GM18517 (cell line): Measurements from ENCODE around the gene COG4.

Experiments
- ATAC-seq: cut with Tn5 transposase; IDR thresholded peaks from one replicate; pipeline ENCODE4 v1.9.1; 2021; ENCODE audit warnings: mild to moderate bottlenecking, moderate library complexity; ENCODE audit not compliant: unreplicated experiment

The COG4 gene

DNA sequence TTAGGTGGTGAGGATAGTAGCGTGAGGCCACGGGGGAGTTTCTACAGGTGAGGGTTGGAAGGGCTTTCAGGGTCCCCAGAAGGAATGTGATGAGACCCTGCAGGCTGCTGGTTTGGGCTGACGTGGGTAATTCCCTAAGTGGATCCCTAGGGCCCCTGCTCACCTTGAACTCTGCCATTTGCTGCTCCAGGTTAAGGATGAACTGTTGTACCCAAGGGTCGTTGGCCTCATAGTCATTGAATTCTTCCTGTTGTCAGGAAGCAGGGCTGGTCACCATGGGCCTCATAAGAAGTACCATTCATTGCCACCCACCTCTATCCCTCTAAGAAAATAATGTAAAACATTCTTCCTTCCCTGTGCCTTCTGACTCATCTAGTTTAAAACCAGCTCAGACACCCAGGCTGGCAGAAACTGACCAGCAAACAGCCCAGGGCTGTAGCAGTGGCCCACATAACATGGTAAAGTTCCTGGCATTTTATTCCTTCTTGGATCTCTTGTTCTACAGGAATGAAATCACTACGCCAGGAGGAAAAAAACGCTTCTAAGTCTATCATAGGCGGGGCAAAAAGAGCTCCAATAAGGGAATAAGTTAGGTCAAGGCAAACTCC lies 41.3 kb downstream of the COG4 start:
- ATAC-seq = no peak

GRCh38 chr16:70480127-70481105 lies 42.9 kb downstream of the COG4 start:
- no peak for ATAC-seq

GRCh38 chr16:70478912-70479341 lies 44.4 kb downstream of the COG4 start:
- no peak for ATAC-seq

DNA sequence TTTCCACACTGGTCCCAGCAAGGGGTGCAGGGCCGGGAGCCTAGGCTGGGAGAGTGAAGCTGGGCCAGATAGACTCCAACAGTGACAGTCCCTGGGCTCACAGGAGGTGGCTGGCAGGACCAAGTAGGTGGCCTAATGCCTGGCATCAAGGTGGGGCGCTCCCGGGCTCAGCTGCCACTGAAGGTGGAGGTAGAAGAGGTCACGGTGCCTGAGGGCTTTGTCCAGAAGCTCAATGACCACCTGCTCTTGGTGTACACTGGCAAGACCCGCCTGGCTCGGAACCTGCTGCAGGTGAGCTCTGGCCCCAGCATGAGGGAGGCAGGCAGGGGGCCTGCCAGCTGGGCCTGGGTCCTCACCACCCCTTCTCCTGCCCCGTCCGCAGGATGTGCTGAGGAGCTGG lies 45.2 kb downstream of the COG4 start:
- ATAC-seq = no peak

- ATAC-seq = peak; percentile 91
Observed at GRCh38 chr16:70476272-70477020, 46.9 kb downstream of the COG4 start.

DNA sequence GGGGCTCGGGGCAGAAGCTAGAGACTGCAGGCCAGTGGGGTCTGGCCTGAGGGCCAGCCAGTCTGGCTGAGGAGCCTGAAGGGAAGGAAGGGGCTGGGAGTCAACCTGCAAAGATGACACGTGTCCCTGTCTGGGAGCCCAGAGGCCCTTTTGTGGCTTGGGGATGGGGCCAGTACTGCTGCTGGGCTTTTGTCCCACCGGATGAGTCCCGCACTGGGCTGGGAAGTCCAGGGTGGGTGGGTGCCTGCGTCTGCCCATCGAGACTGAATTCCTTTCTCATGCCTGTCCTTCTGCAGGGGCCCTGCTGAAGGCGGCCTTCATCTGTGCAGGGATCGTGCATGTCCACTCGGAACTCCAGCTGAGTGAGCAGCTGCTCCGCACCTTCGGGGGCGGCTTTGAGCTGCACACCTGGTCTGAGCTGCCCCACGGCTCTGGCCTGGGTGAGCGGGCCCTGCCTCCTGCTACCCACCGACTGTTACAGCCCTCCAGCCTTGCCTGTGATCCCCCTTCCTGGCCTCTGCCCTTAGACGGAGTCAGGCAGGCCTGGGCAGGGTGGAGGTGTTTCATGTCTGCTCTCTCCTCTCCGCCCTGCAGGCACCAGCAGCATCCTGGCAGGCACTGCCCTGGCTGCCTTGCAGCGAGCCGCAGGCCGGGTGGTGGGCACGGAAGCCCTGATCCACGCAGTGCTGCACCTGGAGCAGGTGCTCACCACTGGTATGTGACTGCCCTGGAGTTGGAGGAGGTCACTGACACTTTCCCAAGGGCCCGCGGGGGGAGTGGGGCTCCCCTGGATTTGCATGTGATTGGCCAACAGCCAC lies 48.1 kb downstream of the COG4 start:
- ATAC-seq = no peak

DNA sequence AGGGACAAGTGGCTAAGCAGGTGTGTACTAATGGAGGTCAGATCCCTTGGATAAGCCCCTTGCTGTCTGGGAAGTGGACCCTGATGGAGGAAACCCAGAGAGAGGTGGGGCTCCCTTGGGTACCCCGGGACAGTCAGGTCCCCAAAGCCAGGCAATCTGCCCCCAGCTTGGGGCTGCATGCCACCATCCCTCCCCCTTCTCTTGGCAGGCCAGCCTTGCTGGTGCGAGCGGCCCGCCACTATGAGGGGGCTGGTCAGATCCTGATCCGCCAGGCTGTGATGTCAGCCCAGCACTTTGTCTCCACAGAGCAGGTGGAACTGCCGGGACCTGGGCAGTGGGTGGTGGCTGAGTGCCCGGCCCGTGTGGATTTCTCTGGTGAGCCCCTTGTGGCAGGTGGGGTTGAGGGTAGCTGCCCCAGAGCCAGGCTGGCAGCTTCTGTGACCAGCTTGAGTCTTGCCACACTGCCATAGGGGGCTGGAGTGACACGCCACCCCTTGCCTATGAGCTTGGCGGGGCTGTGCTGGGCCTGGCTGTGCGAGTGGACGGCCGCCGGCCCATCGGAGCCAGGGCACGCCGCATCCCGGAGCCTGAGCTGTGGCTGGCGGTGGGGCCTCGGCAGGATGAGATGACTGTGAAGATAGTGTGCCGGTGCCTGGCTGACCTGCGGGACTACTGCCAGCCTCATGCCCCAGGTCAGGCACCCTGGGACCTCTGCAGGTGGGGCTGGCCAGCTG lies 48.9 kb downstream of the COG4 start:
- ATAC-seq = no peak

- no peak for ATAC-seq
Observed at GRCh38 chr16:70473446-70474319, 49.7 kb downstream of the COG4 start.

GRCh38 chr16:70472786-70473433 lies 50.4 kb downstream of the COG4 start:
- no peak for ATAC-seq

- ATAC-seq = no peak
Observed at GRCh38 chr16:70470927-70471341, 52.4 kb downstream of the COG4 start.

DNA sequence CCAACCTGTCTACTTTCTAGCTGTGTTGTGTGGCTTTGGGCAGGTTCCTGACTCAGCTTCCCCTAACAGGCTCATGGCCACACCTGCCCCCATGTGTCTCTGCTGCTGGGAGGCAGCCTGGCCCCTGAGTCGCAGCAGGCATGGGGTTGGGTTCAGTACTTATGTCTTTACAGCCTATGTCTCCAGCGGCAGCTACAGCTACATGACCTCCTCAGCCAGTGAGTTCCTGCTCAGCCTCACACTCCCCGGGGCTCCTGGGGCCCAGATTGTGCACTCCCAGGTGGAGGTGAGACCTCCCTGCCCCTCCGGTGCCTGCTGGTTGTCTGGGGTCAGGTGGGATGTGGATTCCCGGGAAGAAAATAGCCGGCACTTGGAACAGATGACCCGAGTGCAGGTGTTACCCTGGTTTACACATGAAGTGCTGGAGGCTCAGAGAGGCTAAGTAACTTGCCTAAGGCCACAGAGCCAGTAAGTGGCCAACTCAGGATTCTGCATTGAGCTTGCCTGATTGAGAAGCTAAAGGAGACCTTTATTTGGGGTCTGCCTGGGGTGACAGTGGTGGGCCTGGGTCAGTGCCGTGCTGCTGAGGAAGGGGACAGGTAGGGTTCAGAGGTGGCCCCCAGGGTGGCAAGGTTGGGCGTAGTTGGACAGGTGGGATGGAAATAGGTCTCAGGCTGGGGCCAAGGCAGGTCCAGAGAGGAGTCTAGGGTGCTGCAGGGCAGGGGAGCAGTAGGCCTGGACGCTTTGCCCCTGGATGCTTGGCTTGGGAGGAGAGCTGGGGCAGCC lies 53.0 kb downstream of the COG4 start:
- no peak for ATAC-seq

- no peak for ATAC-seq
Observed at GRCh38 chr16:70468776-70469525, 54.4 kb downstream of the COG4 start.

DNA sequence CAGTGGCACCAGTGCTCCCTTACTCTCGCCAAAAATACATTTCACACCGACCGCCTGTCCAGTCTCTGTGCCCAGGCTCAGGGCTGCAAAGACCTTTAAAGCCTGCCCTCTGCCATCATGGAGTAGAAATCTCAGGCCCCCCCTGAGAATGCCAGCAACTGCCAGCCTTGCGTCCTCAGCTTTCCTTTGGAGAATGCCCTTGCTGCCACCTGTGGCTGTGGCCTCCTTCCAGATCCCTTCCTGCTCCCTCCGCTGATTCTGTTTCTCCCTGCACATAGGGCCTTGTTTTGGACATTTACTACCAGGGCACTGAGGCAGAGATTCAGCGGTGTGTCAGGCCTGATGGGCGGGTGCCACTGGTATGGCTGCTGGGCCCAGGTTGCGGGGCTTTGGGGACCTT lies 55.7 kb downstream of the COG4 start:
- no peak for ATAC-seq

DNA sequence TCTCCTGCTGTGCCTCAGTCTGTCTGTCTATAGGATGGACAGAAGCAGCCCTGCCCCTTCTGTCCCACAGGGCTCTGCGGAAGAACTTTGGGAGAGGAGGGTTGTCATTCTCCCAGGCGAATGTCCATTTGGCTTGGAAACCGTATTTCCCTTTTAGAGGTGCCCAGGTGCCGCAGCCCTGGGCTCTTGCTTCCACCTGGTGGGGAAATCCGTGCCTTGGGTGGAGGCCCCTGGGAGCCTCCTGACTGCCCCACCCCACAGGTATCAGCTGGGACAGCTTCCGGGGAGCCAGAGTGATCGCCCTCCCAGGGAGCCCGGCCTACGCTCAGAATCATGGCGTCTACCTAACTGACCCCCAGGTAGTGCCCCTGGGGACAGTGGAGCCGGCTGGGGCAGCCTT lies 56.2 kb downstream of the COG4 start:
- no peak for ATAC-seq

DNA sequence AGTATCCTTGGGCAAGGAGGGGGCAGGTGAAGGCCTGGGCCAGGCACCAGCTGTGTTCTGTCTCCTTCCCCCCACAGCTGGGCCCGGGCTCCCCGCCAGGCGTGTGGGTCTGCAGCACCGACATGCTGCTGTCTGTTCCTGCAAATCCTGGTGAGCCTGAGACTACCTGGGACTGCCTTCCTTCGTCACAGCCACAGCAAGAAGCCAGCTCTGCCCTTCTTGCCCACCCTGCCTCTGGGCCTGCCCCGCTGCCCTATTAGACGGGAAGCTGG lies 56.6 kb downstream of the COG4 start:
- ATAC-seq = no peak

DNA sequence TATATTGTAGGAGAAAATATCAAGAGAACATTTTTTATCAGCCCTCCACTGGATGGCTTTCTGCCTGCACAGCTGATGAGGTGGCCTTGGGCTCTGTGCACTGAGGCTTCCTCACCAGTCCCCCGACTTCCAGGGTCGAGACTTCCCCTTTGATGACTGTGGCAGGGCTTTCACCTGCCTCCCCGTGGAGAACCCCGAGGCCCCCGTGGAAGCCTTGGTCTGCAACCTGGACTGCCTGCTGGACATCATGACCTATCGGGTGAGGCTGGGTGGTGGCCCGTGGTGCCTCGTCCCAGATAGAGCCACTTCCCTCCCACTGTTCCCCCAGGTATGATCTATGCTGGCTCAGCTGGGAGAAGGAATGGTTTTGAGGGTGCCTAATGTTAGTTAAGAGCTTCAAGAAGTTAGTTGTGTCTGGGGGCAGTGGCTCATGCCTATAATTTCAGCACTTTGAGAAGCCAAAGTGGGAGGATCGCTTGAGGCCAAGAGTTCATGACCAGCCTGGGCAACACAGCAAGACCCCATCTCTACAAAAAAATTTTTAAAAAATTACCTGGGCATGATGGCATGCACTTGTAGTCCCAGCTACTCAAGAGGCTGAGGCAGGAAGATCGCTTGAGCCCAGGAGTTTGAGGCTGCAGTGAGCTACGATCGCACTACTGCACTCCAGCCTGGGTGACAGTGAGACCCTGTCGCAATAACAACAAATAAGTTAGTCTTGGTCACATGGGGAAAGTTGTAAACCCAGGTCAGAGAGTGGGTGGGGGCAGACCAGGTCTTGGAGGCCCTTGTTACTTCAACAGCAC lies 57.2 kb downstream of the COG4 start:
- ATAC-seq = no peak
